CD4-positive, CD25-positive, alpha-beta regulatory T cell (primary cell): ENCODE results near the gene ZNF222. TPM values are rescaled to one million over a fixed set of nuclear protein-coding genes. Genes with fewer than 3 reads are reported as not detected.

Experiments
- ATAC-seq, 2 donors: fragments of 150-1000 bp; cut with Tn5 transposase; one replicate each; pipeline ENCODE4 v1.10.0; 2021; ENCODE audit warnings: low read depth in 2 of 2, moderate number of reproducible peaks in 2 of 2, moderate library complexity in 1 of 2
- DNase-seq, 3 donors: peaks; one replicate each; pipeline versions ENCODE4 v3.0.0 to v3.0.0-alpha.2; 2012 to 2022; ENCODE audit warnings: mixed read lengths in 1 of 3
- H3K27ac ChIP-seq: one replicate; pipeline ENCODE4 v1.7.0; 2013; ENCODE audit warnings: mild to moderate bottlenecking, low read length; ENCODE audit not compliant: insufficient read depth, poor library complexity, severe bottlenecking
- H3K27me3 ChIP-seq: one replicate; pipeline ENCODE4 v1.7.0; 2013; ENCODE audit warnings: low read length; ENCODE audit not compliant: control insufficient read depth, insufficient read depth
- H3K36me3 ChIP-seq: one replicate; pipeline ENCODE4 v1.7.0; 2013; ENCODE audit warnings: mild to moderate bottlenecking, low read length, moderate library complexity; ENCODE audit not compliant: control insufficient read depth, insufficient read depth
- H3K4me1 ChIP-seq: 2 replicates; pipeline ENCODE4 v1.7.0; 2013; ENCODE audit warnings: mild to moderate bottlenecking, low read length; ENCODE audit not compliant: insufficient read depth, control insufficient read depth, poor library complexity, severe bottlenecking
- H3K4me3 ChIP-seq: one replicate; pipeline ENCODE4 v1.7.0; 2013; ENCODE audit warnings: low read depth, mild to moderate bottlenecking, low read length, moderate library complexity
- H3K9me3 ChIP-seq, 2 experiments: 1 replicate in 1 of 2; 2 replicates in 1 of 2; pipeline ENCODE4 v1.7.0; 2013; ENCODE audit warnings: low read length in 2 of 2, mild to moderate bottlenecking in 1 of 2, moderate library complexity in 1 of 2; ENCODE audit not compliant: control insufficient read depth in 2 of 2
- H3K27ac Mint-ChIP-seq, 3 donors: one replicate each; pipeline ENCODE4 v1.8.0; 2020 to 2022; ENCODE audit warnings: mild to moderate bottlenecking in 3 of 3, mixed read lengths in 3 of 3, moderate library complexity in 2 of 3
- H3K27me3 Mint-ChIP-seq: one replicate; pipeline ENCODE4 v1.8.0; 2022; ENCODE audit warnings: mild to moderate bottlenecking, mixed read lengths
- H3K36me3 Mint-ChIP-seq: one replicate; pipeline ENCODE4 v1.8.0; 2020; ENCODE audit warnings: mixed read lengths
- H3K4me1 Mint-ChIP-seq, 4 donors: one replicate each; pipeline ENCODE4 v1.8.0; 2020 to 2022; ENCODE audit warnings: mixed read lengths in 4 of 4, mild to moderate bottlenecking in 1 of 4
- H3K4me3 Mint-ChIP-seq, 4 donors: one replicate each; pipeline ENCODE4 v1.8.0; 2020 to 2022; ENCODE audit warnings: mild to moderate bottlenecking in 4 of 4, mixed read lengths in 4 of 4, moderate library complexity in 3 of 4
- H3K9me3 Mint-ChIP-seq, 7 donors: one replicate each; pipeline ENCODE4 v1.8.0; 2020 to 2022; ENCODE audit warnings: mixed read lengths in 7 of 7, mild to moderate bottlenecking in 3 of 7, moderate library complexity in 2 of 7
- polyA plus RNA-seq, 4 donors: library from polyadenylated mRNA; unstranded; fragments of 300-500 nt; fragmentation: Illumina TruSeq; gene quantifications; one replicate each; pipeline ENCODE4 v1.2.3, GENCODE V29; 2021
- total RNA-seq: library from RNA; stranded (reverse); gene quantifications from one replicate; pipeline ENCODE4 v1.2.3, GENCODE V29; 2022

ZNF222 gene
- total and polyA plus RNA-seq, 5 donors from 2014 or later = 1.9 to 5.0 (median 4.6) TPM

DNA sequence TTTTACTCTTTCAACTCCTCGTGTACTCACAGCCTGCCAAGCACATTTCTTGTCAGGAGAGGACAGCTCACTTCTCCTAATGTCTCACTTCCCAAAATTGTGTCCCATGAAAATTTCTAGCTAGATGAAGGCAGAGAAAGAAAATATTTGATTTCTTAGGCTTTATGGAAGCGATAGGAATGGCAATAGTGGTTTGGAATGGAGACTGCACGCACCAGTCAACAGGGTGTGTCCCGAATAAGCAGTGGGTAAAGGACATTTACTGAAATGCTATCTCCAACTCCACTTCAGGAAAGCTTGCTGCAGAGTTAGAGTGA lies 321 bp upstream of the ZNF222 start:
- Histone ChIP-seq H3K4me3 (peak overlapping the region; percentile 91), H3K9me3 (peaks cover 36% of the 10 kb centered on the region in 2 experiments), H3K36me3 (peaks cover 31% of the 10 kb centered on the region), H3K4me1 (peaks cover 10% of the 10 kb centered on the region), H3K27ac (no peak overlapping the region), H3K27me3 (no peaks in the 10 kb centered on the region)
- no peak for DNase-seq
- H3K27me3 Mint-ChIP-seq = peaks cover 5% of the 10 kb centered on the region
- peaks cover 35% of the 10 kb centered on the region for H3K36me3 Mint-ChIP-seq
- ATAC-seq = no peak
- peaks cover 10 to 47% (median 28%) of the 10 kb centered on the region in 7 donors for H3K9me3 Mint-ChIP-seq
- peak overlapping the region; percentile 90 to 100 (median 98) for H3K4me3 Mint-ChIP-seq
- H3K4me1 Mint-ChIP-seq = peaks cover 16 to 37% (median 23%) of the 10 kb centered on the region in 4 donors
- H3K27ac Mint-ChIP-seq = peak overlapping the region in 2 of 3 donors; percentile 95 to 96

DNA sequence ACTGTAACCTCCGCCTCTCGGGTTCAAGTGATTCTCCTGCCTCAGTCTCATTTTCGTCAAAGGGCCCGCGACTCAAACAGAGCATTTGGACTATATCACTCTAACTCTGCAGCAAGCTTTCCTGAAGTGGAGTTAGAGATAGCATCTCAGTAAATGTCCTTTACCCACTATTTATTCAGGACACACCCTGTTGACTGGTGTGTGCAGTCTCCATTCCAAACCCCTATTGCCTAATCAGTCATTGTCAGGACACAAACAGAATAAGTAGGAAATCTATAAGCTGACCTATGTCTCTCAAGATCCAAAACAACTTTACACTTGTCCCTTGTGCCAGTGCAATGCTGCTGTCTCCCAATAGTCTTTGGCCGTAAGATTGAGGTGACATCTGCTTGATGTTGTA lies 1.4 kb downstream of the ZNF222 start:
- H3K27me3 ChIP-seq = no peaks in the 10 kb centered on the region
- peaks cover 10 to 54% (median 30%) of the 10 kb centered on the region in 7 donors for H3K9me3 Mint-ChIP-seq
- peak overlapping the region; percentile 62 to 100 (median 98) for H3K4me3 Mint-ChIP-seq
- H3K9me3 ChIP-seq = peaks cover 42 to 43% of the 10 kb centered on the region in 2 experiments
- peaks cover 10% of the 10 kb centered on the region for H3K4me1 ChIP-seq
- H3K36me3 ChIP-seq = peaks cover 48% of the 10 kb centered on the region
- peaks cover 5% of the 10 kb centered on the region for H3K27me3 Mint-ChIP-seq
- H3K4me1 Mint-ChIP-seq = peaks cover 16 to 37% (median 23%) of the 10 kb centered on the region in 4 donors
- peaks cover 53% of the 10 kb centered on the region for H3K36me3 Mint-ChIP-seq
- DNase-seq (no peak), ATAC-seq (no peak)
- no peak overlapping the region for H3K4me3 ChIP-seq
- no peak overlapping the region for H3K27ac Mint-ChIP-seq
- no peak overlapping the region for H3K27ac ChIP-seq

GRCh38 chr19:44032001-44032610 lies 6.9 kb downstream of the ZNF222 start:
- H3K4me1 Mint-ChIP-seq = peaks cover 4 to 14% (median 11%) of the 10 kb centered on the region in 4 donors
- no peaks in the 10 kb centered on the region for H3K27me3 ChIP-seq
- H3K4me3 ChIP-seq = peak overlapping the region; percentile 0
- no peak overlapping the region for H3K27ac ChIP-seq
- no peak overlapping the region for H3K4me3 Mint-ChIP-seq
- peaks cover 86 to 94% of the 10 kb centered on the region in 2 experiments for H3K9me3 ChIP-seq
- DNase-seq (no peak), ATAC-seq (no peak)
- H3K27ac Mint-ChIP-seq = no peak overlapping the region
- H3K4me1 ChIP-seq = no peaks in the 10 kb centered on the region
- peaks cover 10 to 93% (median 37%) of the 10 kb centered on the region in 7 donors for H3K9me3 Mint-ChIP-seq
- H3K36me3 Mint-ChIP-seq = peaks cover 56% of the 10 kb centered on the region
- peaks cover 4% of the 10 kb centered on the region for H3K27me3 Mint-ChIP-seq
- peaks cover 51% of the 10 kb centered on the region for H3K36me3 ChIP-seq

DNA sequence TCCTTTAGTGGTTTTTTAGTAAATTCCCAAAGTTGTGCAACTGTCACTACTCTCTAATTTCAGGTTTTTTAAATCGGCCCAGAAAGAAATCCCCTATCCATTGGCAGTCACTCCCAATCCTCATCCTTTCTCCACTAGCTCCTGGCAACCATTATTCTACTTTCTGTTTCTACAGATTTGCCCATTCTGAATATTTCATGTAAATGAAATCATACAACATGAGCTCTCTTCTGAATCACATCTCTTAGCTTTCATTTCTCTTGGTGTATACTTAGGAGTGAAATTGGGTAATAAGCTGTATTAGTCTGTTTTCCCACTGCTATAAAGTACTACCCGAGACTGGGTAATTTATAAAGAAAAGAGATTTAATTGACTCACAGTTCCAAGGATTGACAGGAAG lies 17.0 kb downstream of the ZNF222 start:
- Mint-ChIP-seq H3K4me3 (no peak overlapping the region), H3K27me3 (no peaks in the 10 kb centered on the region), H3K9me3 (peaks cover 2 to 50% (median 21%) of the 10 kb centered on the region in 7 donors), H3K27ac (no peak overlapping the region), H3K36me3 (no peaks in the 10 kb centered on the region), H3K4me1 (no peaks in the 10 kb centered on the region)
- Histone ChIP-seq H3K27me3 (no peaks in the 10 kb centered on the region), H3K27ac (no peak overlapping the region), H3K9me3 (peaks cover 23 to 26% of the 10 kb centered on the region in 2 experiments), H3K4me3 (no peak overlapping the region), H3K4me1 (no peaks in the 10 kb centered on the region), H3K36me3 (no peaks in the 10 kb centered on the region)
- no peak for ATAC-seq
- DNase-seq = no peak

DNA sequence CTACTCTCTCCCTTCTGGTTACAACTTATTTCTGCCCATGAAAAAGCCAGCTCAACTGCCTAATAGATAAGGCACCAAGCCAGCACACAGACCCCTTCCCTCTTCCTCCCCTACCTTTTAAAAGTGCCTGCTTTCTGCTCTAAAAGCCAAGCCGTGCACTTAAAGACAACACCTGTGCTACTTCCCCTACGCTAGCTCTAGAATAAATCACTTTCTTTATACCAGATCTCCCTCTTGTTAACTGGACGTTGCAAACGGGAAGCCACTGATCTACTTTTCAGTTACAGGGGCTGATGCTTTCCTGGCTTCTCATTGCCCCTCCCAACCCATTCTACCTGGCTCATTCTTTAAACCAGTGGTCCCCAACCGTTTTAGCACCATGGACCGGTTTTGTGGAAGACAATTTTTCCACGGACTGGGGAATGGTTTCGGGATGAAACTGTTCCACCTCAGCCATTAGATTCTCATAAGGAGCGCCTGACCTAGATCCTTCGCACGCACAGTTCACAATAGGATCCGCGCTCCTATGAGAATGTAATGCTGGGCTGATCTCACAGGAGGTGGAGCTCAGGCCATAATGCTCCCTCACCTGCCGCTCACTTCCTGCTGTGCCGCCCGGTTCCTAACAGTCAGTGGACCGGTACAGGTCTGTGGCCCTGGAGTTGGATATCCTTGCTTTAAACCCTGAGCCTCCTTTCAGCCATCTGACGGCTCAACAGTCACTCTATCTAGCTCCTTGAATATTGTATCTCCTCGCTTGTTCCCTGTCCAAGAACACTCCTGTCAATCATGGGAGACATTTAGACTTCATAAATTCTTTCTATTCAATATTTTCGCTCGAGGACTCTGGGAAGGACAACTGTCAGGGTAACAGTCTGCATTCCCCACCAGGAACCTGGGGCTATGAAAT lies 25.8 kb downstream of the ZNF222 start:
- H3K4me3 ChIP-seq = peak overlapping the region; percentile 90
- DNase-seq = peak in 1 of 3 donors; percentile 26
- H3K27ac ChIP-seq = no peak overlapping the region

DNA sequence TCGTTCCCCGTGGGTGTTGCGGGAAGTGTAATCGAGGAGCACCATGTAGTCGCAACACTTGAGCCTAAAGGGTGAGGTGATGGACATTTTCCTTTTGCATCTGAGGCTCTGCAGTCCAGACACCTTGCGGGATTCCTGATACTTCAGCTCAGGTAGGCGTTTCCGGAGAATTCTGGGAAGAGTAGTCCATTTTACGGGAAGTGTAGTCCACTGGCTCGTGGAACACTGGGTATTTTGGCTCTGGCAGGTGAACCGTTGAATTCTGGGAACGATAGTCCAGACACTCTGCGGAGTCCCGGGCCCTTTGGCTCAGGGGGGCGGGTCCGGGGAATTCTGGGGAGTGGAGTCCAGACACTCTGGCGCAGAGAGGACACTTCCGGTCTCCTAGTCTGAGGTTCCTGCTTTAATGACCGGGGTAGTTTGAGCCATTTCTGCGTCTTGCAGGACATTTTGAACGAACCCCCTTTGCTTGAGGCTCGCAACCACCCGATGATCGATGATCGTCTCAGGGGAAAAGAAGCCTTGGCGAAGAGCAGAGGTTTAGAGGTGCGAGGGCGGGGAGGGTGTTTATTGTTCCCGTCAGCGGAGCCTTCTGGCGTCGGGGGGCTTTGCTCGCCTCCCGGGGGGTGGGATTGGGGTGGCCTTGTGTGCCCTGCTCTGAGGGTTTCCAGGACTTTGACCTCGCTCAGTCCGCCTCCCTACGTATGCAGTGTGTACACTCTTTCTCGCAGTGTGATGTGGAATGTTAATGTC lies 26.6 kb downstream of the ZNF222 start, which contains the start of gene ZNF223:
ZNF223 (plus strand) TSS at position 387 of the 753 bp plus-strand sequence. CDS start 3,141 bp downstream, outside the sequence.
- H3K9me3 ChIP-seq = peaks cover 13 to 14% of the 10 kb centered on the region in 2 experiments
- H3K4me3 Mint-ChIP-seq = peak within 1 kb of the TSS; percentile 75 to 96 (median 95)
- peaks cover 29% of the 10 kb centered on the region for H3K36me3 Mint-ChIP-seq
- peaks cover 9% of the 10 kb centered on the region for H3K36me3 ChIP-seq
- peak; percentile 84 to 85 for ATAC-seq
- H3K27ac Mint-ChIP-seq = peak within 1 kb of the TSS; percentile 74 to 91 (median 85)
- H3K9me3 Mint-ChIP-seq = peaks cover 0 to 24% (median 11%) of the 10 kb centered on the region in 7 donors
- no peaks in the 10 kb centered on the region for H3K27me3 ChIP-seq
- peak within 1 kb of the TSS; percentile 90 for H3K4me3 ChIP-seq
- peaks cover 14% of the 10 kb centered on the region for H3K27me3 Mint-ChIP-seq
- DNase-seq = peak; percentile 25 to 66 (median 34)
- peaks cover 15% of the 10 kb centered on the region for H3K4me1 ChIP-seq
- peaks cover 4 to 37% (median 13%) of the 10 kb centered on the region in 4 donors for H3K4me1 Mint-ChIP-seq
- H3K27ac ChIP-seq = no peak within 1 kb of the TSS

More for the DNA sequence above, 25.8 kb downstream of the ZNF222 start:
- Histone ChIP-seq H3K36me3 (peaks cover 9% of the 10 kb centered on the region), H3K27me3 (no peaks in the 10 kb centered on the region), H3K9me3 (peaks cover 13 to 15% of the 10 kb centered on the region in 2 experiments), H3K4me1 (peaks cover 15% of the 10 kb centered on the region)
- peaks cover 14% of the 10 kb centered on the region for H3K27me3 Mint-ChIP-seq
- peaks cover 0 to 22% (median 11%) of the 10 kb centered on the region in 7 donors for H3K9me3 Mint-ChIP-seq
- H3K4me3 Mint-ChIP-seq = peak overlapping the region; percentile 75 to 96 (median 95)
- peak overlapping the region; percentile 74 to 91 (median 85) for H3K27ac Mint-ChIP-seq
- peaks cover 25% of the 10 kb centered on the region for H3K36me3 Mint-ChIP-seq
- ATAC-seq = peak; percentile 42 to 47
- H3K4me1 Mint-ChIP-seq = peaks cover 4 to 37% (median 13%) of the 10 kb centered on the region in 4 donors

GRCh38 chr19:44055870-44056269 lies 30.7 kb downstream of the ZNF222 start:
- Histone ChIP-seq H3K9me3 (peaks cover 17 to 35% of the 10 kb centered on the region in 2 experiments), H3K27ac (no peak overlapping the region), H3K27me3 (no peaks in the 10 kb centered on the region), H3K4me3 (no peak overlapping the region), H3K4me1 (peaks cover 15% of the 10 kb centered on the region), H3K36me3 (peaks cover 22% of the 10 kb centered on the region)
- Mint-ChIP-seq H3K27me3 (no peaks in the 10 kb centered on the region), H3K4me3 (no peak overlapping the region), H3K27ac (no peak overlapping the region), H3K36me3 (peaks cover 59% of the 10 kb centered on the region), H3K4me1 (peaks cover 2 to 31% (median 11%) of the 10 kb centered on the region in 4 donors), H3K9me3 (peaks cover 0 to 44% (median 10%) of the 10 kb centered on the region in 7 donors)
- ATAC-seq = no peak
- no peak for DNase-seq
